Spleen (tissue), 13 donors: ENCODE measurements around the gene NUDCD2. TPM values are rescaled to one million over a fixed set of nuclear protein-coding genes. Genes with fewer than 3 reads are reported as not detected.

ENCODE experiments used
- DNase-seq: peaks from one replicate; pipeline ENCODE4 v3.0.0-alpha.2; 2020
- H3K27ac ChIP-seq, 8 donors: fragments of 200-600 bp; sonication (generic) in 7 of 8; 1 replicate in 4 of 8; 2 replicates in 4 of 8; pipeline versions ENCODE4 v1.5.0 to v1.8.0; 2016 to 2021; ENCODE audit warnings: inconsistent platforms in 4 of 8, mild to moderate bottlenecking in 4 of 8, moderate library complexity in 1 of 8
- H3K27me3 ChIP-seq, 7 donors: fragments of 200-600 bp; sonication (generic) in 6 of 7; replicated peaks in 1 of 7; 1 replicate in 4 of 7; 2 replicates in 3 of 7; pipeline versions ENCODE4 v1.5.0 to v1.8.0; 2016 to 2021; ENCODE audit warnings: inconsistent platforms in 3 of 7, mild to moderate bottlenecking in 1 of 7
- H3K36me3 ChIP-seq, 6 donors: fragments of 200-600 bp; sonication (generic) in 5 of 6; 1 replicate in 4 of 6; 2 replicates in 2 of 6; pipeline versions ENCODE4 v1.5.0 to v1.8.0; 2016 to 2021; ENCODE audit warnings: inconsistent platforms in 2 of 6
- H3K4me1 ChIP-seq, 6 donors: fragments of 200-600 bp; sonication (generic) in 5 of 6; 1 replicate in 3 of 6; 2 replicates in 3 of 6; pipeline versions ENCODE4 v1.5.0 to v1.8.0; 2016 to 2021; ENCODE audit warnings: inconsistent platforms in 3 of 6
- H3K4me3 ChIP-seq, 8 donors: fragments of 200-600 bp; sonication (generic) in 7 of 8; 1 replicate in 4 of 8; 2 replicates in 4 of 8; pipeline versions ENCODE4 v1.5.0 to v1.8.0; 2016 to 2021; ENCODE audit warnings: inconsistent platforms in 4 of 8, mild to moderate bottlenecking in 4 of 8, moderate library complexity in 2 of 8
- H3K9me3 ChIP-seq, 8 donors: fragments of 200-600 bp; sonication (generic) in 7 of 8; 1 replicate in 4 of 8; 2 replicates in 4 of 8; pipeline versions ENCODE4 v1.5.0 to v1.8.0; 2016 to 2021; ENCODE audit warnings: inconsistent platforms in 4 of 8
- POLR2A ChIP-seq, 3 donors: fragments of 450-650 bp; IDR thresholded peaks; one replicate each; pipeline ENCODE4 v1.5.1; 2017; ENCODE audit warnings: antibody characterized with exemption in 3 of 3, mild to moderate bottlenecking in 1 of 3
- POLR2AphosphoS5 ChIP-seq, 3 donors: sonication (generic); formaldehyde crosslinking; IDR thresholded peaks; one replicate each; pipeline ENCODE4 v1.5.1; 2017; ENCODE audit warnings: antibody characterized with exemption in 3 of 3
- WGBS, 5 donors: extraction: QIAGEN DNeasy Blood & Tissue Kit in 3 of 5; methylation state at CpG; one replicate each; pipeline versions ENCODE4 v1.1.5 to v1.1.7; 2013 to 2018; 5-methylcytosine and 5-hydroxymethylcytosine counted together
- intact Hi-C: fragments of 100-400 bp; cut with DNase I; formaldehyde crosslinking; loops from one replicate; pipeline ENCODE4 v1.15.0; 2023; ENCODE audit warnings: low total_unique reads
- long read RNA-seq, 2 donors: transcript quantifications; one replicate each; lab custom pipeline, GENCODE V29; 2026
- polyA plus RNA-seq, 3 donors: library from polyadenylated mRNA; stranded (reverse); fragments of 200-250 nt; gene quantifications; one replicate each; pipeline ENCODE4 v1.2.1, GENCODE V29; 2013
- total RNA-seq, 7 donors: library from RNA; depleted of rRNA in 3 of 7; stranded (reverse); fragments of >200 nt in 3 of 7; fragmentation: NEBNext Ultra II Directional in 4 of 7; extraction: Animal tissue kit (Norgen Biotek cat#: 25700) in 4 of 7; gene quantifications; one replicate each; pipeline versions ENCODE4 v1.1.0 to v1.2.1, GENCODE V29; 2016 to 2021
- TF ChIP-seq, protein P1 (sequence below), 11 experiments: fragments of 200-600 bp in 7 of 11; fragments of 450-650 bp in 4 of 11; sonication (generic) in 4 of 11; IDR thresholded peaks in 8 of 11; conservative IDR thresholded peaks in 3 of 11; 1 replicate in 7 of 11; 2 replicates in 4 of 11; pipeline versions ENCODE4 v1.4.0 to v1.8.0; 2016 to 2021; ENCODE audit warnings: antibody characterized with exemption in 11 of 11, inconsistent platforms in 4 of 11, mild to moderate bottlenecking in 1 of 11
- donor health status: healthy with polysubstance abuse.
- donor health status: DM: no; HTN: no; CAD: no; lungs with moderate emphysema.
- donor health status: DM: no; HTN: no; CAD: no.
- donor health status: Bipolar disorder and iron deficiency.
- donor health status: healthy.
- donor health status: DM: no; HTN: no; CAD: no.
- donor health status: DM: yes; HTN: yes; CAD: no.

Gene NUDCD2, protein sequence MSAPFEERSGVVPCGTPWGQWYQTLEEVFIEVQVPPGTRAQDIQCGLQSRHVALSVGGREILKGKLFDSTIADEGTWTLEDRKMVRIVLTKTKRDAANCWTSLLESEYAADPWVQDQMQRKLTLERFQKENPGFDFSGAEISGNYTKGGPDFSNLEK
- total RNA-seq (10 to 100 TPM in 6 of 7 donors, 1 to 10 TPM in 1; 7.6 to 25.9 (median 16.6) TPM), polyA plus RNA-seq (1 to 10 TPM; 5.8 to 9.9 (median 9.7) TPM)
- long read RNA-seq, donor 1, full-length matches to known transcripts: 20 of 20 reads
- long read RNA-seq, donor 1, partial matches to known transcripts: 0 of 20 reads
- long read RNA-seq, donor 1, other reads (novel, unspliced or antisense): 0 of 20 reads
- long read RNA-seq, donor 2, full-length matches to known transcripts: 22 of 22 reads
- long read RNA-seq, donor 2, partial matches to known transcripts: 0 of 22 reads
- long read RNA-seq, donor 2, other reads (novel, unspliced or antisense): 0 of 22 reads

DNA sequence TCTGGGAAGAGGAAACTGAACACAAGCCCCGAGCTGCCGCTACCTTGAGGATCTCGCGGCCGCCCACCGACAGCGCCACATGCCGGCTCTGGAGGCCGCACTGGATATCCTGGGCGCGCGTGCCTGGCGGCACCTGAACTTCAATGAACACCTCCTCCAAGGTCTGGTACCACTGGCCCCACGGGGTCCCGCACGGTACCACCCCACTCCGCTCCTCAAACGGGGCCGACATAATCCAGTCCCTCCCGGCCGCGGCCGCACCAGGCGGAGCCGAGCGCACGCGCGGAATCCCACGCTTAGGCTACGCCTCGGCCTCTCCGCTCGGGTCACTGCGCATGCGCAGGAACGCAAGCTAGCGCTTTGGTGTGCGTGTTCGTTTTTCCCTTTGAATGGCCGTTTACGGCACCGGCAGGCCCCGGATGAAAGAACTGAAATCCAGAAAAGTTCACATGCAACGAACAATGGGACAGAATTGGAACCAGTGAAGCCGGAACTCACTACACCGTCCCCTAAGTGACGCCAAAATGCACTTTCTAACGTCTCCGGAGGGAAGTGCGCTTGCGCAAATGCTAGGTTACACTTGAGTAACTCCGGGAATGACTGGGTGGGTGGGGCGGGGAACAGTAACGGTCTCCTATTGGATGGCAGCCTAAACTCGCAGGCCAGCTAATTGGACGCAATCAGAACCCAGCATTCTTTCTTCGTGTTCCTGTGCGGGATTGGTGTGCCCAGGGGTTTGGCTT is at the start of gene NUDCD2:
Gene NUDCD2 (minus strand): TSS at position 284 of the 743 bp plus-strand sequence. CDS start 52 bp downstream, at position 232.
- 0 to 1% (median 0%) methylated on average over 39 to 59 of the region's 59 CpGs for WGBS, 5 donors
- Histone ChIP-seq H3K4me3 (peak within 1 kb of the TSS; percentile 49 to 79 (median 62)), H3K27ac (peak within 1 kb of the TSS; percentile 93 to 99 (median 97)), H3K27me3 (no peaks in the 10 kb centered on the region), H3K9me3 (no peaks in the 10 kb centered on the region), H3K36me3 (peaks cover 0 to 20% (median 11%) of the 10 kb centered on the region in 6 donors), H3K4me1 (peaks cover 25 to 61% (median 37%) of the 10 kb centered on the region in 6 donors)
- intact Hi-C loops: loop anchor here (5.0 kb wide), 1 partner anchor 47 kb away; the partner anchor contains the start of gene MAT2B
- TF ChIP-seq POLR2A (IDR thresholded peaks at IDR 0.05) (peak; percentile 65 to 86 (median 74)), POLR2AphosphoS5 (IDR thresholded peaks at IDR 0.05) (peak; percentile 97 to 99 (median 98))
- TF ChIP-seq, protein P1, sequence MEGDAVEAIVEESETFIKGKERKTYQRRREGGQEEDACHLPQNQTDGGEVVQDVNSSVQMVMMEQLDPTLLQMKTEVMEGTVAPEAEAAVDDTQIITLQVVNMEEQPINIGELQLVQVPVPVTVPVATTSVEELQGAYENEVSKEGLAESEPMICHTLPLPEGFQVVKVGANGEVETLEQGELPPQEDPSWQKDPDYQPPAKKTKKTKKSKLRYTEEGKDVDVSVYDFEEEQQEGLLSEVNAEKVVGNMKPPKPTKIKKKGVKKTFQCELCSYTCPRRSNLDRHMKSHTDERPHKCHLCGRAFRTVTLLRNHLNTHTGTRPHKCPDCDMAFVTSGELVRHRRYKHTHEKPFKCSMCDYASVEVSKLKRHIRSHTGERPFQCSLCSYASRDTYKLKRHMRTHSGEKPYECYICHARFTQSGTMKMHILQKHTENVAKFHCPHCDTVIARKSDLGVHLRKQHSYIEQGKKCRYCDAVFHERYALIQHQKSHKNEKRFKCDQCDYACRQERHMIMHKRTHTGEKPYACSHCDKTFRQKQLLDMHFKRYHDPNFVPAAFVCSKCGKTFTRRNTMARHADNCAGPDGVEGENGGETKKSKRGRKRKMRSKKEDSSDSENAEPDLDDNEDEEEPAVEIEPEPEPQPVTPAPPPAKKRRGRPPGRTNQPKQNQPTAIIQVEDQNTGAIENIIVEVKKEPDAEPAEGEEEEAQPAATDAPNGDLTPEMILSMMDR (IDR thresholded peaks at IDR 0.05 in 8 of 11, conservative IDR thresholded peaks at IDR 0.05 in 3 of 11): peak in 6 of 11 experiments; percentile 18 to 41 (median 26)
- DNase-seq: peak; percentile 99

DNA sequence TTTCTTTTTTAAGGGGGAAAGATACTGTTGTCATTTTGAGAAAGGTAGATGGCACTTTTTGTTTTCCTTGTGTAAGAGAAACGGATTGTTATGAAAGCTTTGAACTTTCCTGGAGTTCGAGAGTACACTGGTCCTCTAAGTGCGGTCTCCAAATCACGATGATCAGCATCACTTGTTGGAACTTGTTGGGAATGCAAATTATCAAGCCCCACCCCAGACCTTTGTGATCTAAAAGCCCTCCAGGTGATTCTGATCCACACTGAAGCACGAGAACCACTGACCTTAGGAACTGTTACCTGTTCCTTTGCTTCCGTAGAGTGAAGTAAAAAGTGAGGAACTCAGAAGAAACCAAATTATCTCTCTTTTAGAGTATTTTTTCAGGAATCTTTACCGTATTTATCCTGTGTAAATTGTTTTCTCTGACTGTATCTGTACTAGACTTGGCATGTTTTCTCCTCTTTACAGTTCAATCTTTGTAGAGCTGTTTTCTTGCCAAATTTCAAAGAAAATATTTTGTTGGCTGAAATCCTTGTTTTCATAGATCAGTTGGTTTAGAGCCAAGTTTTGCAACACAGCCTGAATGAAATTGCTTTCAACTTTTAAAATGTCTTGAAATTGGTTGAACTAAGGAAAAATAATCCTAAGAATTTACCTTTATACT is 49.5 kb upstream of the NUDCD2 start:
- DNase-seq: no peak
- H3K9me3 ChIP-seq: no peaks in the 10 kb centered on the region
- WGBS, 5 donors: 22 to 42% (median 27%) methylated on average over 7 of the region's 7 CpGs
- H3K4me3 ChIP-seq: peak overlapping the region in 5 of 8 donors; percentile 27 to 87 (median 63)
- peaks cover 0 to 31% (median 25%) of the 10 kb centered on the region in 6 donors for H3K36me3 ChIP-seq
- TF ChIP-seq POLR2AphosphoS5 (IDR thresholded peaks at IDR 0.05) (no peak), POLR2A (IDR thresholded peaks at IDR 0.05) (no peak)
- TF ChIP-seq, protein P1 (IDR thresholded peaks at IDR 0.05 in 8 of 11, conservative IDR thresholded peaks at IDR 0.05 in 3 of 11): no peak
- H3K27me3 ChIP-seq: no peaks in the 10 kb centered on the region
- intact Hi-C loops: loop anchor here (5.0 kb wide), 1 partner anchor 47 kb away; the partner anchor contains the start of genes HMMR and NUDCD2
- H3K4me1 ChIP-seq: peaks cover 34 to 88% (median 70%) of the 10 kb centered on the region in 6 donors
- H3K27ac ChIP-seq: peak overlapping the region; percentile 15 to 100 (median 98)

DNA sequence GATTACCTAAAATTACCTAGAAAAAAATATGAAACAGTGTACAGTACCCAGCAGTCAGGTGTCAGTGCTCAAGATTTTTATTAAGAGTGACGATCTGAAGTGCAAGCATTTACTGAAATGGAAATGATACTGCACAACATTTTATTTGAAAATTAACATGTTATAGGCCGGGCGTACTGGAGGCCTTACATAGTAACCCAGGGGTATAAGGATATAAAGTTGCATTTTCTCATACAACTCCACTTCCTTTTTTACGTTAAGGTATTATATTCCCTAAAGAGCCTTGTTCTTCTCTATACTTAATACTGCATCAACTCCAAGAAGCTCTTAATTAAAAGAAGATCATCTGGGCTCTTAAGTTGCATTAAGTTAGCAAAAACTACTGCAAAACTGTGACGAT is 48.9 kb upstream of the NUDCD2 start:
- WGBS, 5 donors: 13 to 23% (median 17%) methylated on average over 5 of the region's 5 CpGs
- H3K4me1 ChIP-seq: peaks cover 34 to 88% (median 74%) of the 10 kb centered on the region in 6 donors
- peak overlapping the region; percentile 15 to 100 (median 98) for H3K27ac ChIP-seq

More for the DNA sequence above, 48.9 kb upstream of the NUDCD2 start:
- Histone ChIP-seq H3K36me3 (peaks cover 0 to 24% (median 18%) of the 10 kb centered on the region in 6 donors), H3K4me3 (peak overlapping the region in 5 of 8 donors; percentile 27 to 87 (median 63)), H3K9me3 (no peaks in the 10 kb centered on the region), H3K27me3 (no peaks in the 10 kb centered on the region)
- DNase-seq: no peak
- intact Hi-C loops: loop anchor here (5.0 kb wide), 1 partner anchor 46 kb away; the partner anchor contains the start of genes HMMR and NUDCD2
- TF ChIP-seq POLR2A (IDR thresholded peaks at IDR 0.05) (no peak), POLR2AphosphoS5 (IDR thresholded peaks at IDR 0.05) (no peak)
- TF ChIP-seq, protein P1 (IDR thresholded peaks at IDR 0.05 in 8 of 11, conservative IDR thresholded peaks at IDR 0.05 in 3 of 11): no peak
